Activated gamma-delta T cell treated with anti-CD3 and anti-CD28 coated beads, Interleukin-2, amount 50 U/mL, for 16 hours (primary cell): ENCODE data around the gene ZBTB46.

ENCODE experiments used
- DNase-seq: peaks from one replicate; pipeline ENCODE4 v3.0.0-alpha.2; 2020; ENCODE audit warnings: low read depth

Gene ZBTB46

GRCh38 chr20:63745424-63745805 is 85.6 kb downstream of the ZBTB46 start:
- no peak for DNase-seq

- no peak for DNase-seq
Measured at GRCh38 chr20:63744574-63745423, 86.3 kb downstream of the ZBTB46 start.

GRCh38 chr20:63744158-63744557 is 86.9 kb downstream of the ZBTB46 start:
- DNase-seq = no peak

DNA sequence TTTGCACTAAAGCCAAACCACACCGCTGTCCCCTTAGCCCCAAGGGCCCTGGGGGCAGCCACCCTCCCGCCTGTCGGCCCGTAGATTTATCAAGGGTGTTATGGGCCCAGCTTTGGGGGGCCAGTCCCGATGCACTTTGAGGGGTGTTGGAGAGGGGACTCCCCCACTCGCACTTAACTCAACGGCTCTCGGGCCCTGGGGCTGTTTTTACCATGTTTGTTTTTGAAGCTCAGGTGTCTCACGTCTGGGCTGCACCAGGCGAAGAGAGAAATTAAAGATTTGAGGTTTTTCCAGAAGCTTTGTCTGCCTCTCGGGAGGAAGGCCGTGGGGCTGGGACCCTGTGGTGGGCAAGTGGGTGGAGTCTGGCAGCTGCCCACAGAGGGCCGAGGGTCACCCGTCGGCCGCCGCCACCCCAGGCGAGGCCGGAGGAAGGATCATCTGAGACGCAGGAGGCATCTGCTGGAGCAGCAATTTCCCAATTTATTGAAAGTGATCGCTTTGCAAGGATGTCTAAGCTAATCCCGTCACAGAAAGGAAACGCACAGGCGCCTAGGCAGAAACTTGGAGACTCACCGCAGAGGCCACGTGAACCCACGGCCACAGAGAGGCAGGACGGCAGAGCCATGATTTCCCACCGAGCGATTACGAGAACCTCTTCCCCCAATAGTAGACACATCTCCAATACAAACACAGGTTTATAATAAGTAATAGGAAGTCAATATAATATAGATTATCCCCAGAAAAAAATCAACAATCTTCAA is 87.7 kb downstream of the ZBTB46 start:
- DNase-seq = no peak

GRCh38 chr20:63742381-63743024 is 88.6 kb downstream of the ZBTB46 start:
- DNase-seq = no peak

GRCh38 chr20:63741676-63742380 is 89.2 kb downstream of the ZBTB46 start:
- DNase-seq = no peak

GRCh38 chr20:63741354-63741675 is 89.7 kb downstream of the ZBTB46 start:
- no peak for DNase-seq

- no peak for DNase-seq
Measured at GRCh38 chr20:63740627-63741353, 90.3 kb downstream of the ZBTB46 start.

GRCh38 chr20:63740070-63740626 is 90.9 kb downstream of the ZBTB46 start:
- DNase-seq = no peak

GRCh38 chr20:63739130-63740069 is 91.7 kb downstream of the ZBTB46 start, which contains the start of gene SLC2A4RG:
SLC2A4RG (plus strand) TSS chr20:63739776; CDS start chr20:63739913, 137 bp downstream.
- DNase-seq = no peak

GRCh38 chr20:63738687-63739129 is 92.4 kb downstream of the ZBTB46 start:
- no peak for DNase-seq

DNA sequence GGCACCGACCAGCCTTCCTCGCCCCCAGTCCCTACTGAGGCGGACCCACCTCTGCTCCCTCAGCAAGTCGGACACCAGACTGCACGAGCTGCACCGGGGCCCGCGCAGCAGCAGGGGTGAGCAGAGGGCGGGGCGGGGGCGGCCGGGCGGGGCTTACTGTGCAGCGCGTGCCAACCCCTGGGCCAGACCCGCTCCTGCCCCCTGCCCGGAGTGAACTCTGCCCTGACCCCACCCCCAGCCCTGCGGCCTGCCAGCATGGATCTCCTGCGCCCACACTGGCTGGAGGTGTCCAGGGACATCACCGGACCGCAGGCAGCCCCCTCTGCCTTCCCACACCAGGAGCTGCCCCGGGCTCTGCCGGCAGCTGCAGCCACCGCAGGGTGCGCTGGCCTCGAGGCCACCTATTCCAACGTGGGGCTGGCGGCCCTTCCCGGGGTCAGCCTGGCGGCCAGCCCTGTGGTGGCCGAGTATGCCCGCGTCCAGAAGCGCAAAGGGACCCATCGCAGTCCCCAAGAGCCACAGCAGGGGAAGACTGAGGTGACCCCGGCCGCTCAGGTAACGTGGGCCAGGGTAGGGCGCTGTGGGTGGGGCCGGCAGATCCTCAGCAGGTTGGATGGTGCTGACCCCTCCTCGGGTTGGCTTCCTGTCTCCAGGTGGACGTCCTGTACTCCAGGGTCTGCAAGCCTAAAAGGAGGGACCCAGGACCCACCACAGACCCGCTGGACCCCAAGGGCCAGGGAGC is 92.9 kb downstream of the ZBTB46 start:
- DNase-seq = no peak

- DNase-seq = no peak
Measured at GRCh38 chr20:63737695-63737944, 93.4 kb downstream of the ZBTB46 start.

DNA sequence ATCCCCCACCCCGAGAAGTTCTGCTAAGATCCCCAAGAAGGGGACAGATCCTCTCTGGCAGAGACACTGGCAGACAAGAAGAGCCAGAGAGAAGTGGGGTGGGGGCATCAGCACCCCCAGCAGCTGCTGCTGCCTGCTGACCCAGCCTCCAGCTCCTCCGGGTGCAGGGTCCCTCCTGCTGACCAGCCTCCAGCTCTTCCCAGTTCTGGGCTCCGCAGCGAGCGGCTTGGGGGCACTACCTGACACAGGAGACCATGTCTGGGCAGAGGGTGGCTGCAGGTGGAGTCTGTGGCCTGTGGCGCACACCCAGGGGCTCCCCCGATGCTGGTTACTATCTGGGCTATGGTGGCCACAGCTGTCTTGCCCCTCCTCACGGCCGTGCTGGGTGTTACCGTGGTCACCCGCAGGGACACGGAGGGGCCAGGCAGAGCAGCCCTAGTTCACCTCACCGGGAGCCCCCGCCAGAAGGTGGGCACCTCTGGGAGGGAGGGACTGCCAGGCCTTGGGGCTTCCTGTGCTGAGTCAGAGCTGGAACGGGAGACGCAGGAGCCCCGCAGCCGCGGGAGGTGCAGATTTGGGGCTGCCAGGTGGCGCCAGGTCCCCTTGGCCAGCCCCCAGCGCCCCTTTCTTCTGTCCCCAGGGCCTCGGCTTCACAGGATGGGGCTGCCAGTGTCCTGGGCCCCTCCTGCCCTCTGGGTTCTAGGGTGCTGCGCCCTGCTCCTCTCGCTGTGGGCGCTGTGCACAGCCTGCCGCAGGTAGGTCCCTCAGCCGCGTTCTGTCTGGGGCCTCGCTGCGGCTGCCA is 94.0 kb downstream of the ZBTB46 start:
- no peak for DNase-seq

DNA sequence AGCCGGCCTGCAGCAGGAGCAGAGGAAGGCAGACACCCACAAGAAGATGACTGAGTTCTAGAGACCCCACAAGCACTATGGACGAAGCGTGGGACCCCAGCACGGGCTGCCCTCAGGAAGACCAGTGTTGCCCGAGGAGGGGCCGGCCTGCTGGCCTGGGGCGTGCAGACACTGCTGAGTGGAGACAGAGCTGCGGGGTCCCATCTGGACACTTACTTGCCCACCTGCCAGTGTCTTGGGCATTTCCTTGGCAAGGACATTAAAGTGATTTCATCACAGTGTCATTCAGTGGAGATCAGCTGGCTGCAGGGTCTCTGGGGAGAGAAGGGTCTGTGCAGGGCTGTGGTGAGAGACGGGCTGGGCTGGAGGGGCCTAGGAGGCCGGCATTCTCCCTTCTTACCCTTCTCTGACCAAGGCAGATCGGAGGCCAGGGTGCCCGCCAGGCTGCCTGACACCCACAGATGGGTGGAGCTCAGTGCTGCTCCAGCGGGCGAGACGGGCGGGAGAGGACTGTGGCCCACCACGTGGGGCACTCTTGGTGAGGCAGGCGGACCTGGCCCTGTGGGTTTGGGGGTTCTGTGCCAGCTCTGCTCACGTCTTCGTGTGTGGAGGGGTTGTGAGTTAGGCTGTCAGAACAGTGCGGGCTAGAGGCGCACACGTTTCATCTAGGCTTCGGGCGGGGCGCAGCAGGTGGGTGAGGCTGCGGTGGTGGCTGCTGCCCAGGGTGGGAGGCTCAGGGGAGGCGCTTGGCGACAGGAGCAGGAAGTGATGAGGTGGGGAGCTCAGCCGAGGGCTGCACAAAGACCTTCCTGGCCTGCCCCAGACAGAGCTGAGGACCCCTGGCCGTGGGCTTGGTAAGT is 95.0 kb downstream of the ZBTB46 start, which contains the start of gene LIME1:
Gene LIME1 (plus strand): TSS at position 806 of the 860 bp plus-strand sequence. CDS start 886 bp downstream, outside the sequence.
- DNase-seq = peak; percentile 60

DNA sequence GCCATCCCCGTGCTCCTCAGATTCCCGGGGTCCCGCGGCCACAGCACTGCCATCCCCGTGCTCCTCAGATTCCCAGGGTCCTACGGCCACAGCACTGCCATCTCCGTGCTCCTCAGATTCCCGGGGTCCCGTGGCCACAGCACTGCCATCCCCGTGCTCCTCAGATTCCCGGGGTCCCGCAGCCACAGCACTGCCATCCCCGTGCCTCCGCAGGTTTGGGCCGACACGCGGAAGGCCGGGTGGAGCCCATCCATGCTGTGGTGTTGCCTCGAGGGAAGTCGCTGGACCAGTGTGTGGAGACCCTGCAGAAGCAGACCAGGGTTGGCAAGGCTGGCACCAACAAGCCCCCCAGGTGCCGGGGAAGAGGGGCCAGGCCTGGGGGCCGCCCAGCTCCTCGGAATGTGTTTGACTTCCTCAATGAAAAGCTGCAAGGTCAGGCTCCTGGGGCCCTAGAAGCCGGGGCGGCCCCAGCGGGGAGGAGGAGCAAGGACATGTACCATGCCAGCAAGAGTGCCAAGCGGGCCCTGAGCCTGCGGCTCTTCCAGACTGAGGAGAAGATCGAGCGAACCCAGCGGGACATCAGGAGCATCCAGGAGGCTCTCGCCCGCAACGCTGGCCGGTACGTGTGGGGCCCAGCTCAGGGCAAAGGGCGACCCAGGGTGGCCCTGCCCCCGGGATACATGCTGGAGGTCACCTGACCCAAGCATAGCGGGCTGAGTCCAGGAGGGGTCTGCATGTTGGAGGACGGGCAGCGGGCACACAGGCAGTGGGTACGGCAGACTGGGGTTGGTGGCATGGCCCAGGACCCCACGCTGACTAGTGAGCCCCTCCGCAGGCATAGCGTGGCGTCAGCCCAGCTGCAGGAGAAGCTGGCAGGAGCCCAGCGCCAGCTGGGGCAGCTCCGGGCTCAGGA is 95.9 kb downstream of the ZBTB46 start:
- no peak for DNase-seq
